NCI-H524 treated with DMSO at 0.1 percent for 48 hours (cell line): Measurements from ENCODE around the gene IGF2BP2.

Experiments used
- DNase-seq: peaks from one replicate; lab custom pipeline; 2025; lab: John Stamatoyannopoulos, UW

The IGF2BP2 gene

DNA sequence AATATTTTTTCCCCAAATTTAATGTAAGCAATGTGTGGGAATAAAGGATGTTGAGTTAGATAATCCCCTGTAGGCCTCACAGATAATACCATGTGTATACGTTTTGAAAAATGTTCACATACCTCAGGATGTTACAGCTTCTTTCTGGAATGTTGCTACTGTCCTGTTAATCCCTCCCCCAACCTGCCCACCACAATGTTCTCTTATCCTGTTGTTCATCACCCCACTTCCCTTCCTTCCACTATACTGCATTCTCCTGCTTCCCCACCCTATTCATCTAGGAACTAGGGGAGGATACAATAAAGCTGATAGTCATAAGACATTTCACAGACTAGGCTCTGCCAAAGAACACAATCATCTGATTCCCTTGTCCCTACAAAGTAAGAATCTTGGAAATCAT lies 92.1 kb downstream of the IGF2BP2 start:
- DNase-seq = no peak

DNA sequence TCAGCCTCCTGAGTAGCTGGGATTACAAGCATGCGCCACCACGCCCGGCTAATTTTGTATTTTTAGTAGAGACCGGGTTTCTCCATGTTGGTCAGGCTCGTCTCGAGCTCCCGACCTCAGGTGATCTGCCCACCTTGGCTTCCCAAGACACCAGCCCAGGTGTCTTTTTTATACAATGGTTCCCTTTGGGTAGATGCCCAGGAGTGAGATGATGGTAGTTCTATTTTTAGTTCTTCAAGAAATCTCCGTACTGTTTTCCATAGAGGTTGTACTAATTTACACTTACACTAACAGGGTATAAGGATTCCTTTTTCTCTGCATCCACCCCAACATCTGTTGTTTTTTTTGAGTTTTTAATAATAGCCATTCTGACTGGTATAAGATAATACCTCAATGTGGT lies 94.3 kb downstream of the IGF2BP2 start:
- no peak for DNase-seq

DNA sequence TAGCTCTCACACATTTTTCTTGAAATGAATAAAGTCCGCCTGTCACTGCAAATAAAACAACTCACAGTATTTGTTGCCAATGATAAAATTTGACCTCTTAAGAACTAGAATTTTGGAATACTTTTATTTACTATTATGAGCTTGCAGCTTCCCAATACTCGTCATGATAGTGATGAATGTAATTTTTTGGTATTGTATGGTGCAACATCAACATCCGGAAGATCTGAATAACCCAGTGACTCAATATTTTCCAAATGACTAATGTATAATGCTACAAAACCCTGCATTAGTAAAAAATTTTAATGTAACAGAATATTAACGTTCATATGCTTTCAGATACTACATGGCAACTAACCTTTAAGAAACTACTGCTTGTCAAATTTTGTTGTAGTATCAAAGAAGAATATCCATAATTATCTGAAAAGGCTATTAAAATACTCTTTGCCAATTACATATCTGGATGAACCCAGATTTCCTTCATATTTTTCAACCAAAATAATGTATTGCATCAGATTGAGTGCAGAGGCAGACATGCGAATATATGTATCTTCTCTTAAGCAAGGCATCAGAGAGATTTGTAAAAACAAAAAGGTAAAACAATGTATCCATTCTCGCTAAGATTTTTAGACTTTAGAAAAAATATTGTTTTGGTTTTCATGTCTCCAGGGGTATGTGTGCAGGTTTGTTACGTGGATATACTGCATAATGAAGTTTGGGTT lies 95.3 kb downstream of the IGF2BP2 start:
- DNase-seq = no peak

DNA sequence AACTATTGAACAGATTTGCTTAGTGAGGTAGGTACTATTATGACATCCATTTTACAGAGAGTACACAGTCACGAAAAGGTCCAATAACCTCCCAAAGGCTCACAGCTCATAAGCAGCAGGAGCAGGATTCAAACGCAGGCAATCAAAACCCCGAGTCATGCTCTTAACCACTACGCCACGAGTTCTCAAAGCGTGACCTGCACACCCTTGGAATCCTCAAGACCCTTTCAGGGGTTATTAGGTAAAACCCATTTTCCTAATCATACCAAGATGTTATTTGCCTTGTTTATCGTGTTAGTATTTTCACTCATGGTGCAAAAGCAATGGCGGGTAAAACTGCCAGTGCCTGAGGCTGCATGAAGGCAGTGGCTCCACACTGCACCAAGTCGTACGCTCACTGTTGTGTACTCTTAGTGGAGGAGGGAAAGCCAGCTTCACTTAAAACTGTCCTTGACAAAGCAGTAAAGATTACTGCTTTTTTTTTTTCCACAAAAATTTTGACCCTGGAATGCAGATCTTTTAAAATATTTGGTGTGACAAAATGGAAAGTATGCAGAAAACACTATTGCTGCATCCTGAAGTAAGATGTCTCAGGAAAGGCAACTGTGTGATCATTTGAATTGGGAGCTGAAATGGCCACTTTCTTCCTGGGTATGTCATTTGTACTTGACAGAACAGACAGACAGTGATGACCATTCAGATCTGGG lies 96.1 kb downstream of the IGF2BP2 start:
- no peak for DNase-seq

DNA sequence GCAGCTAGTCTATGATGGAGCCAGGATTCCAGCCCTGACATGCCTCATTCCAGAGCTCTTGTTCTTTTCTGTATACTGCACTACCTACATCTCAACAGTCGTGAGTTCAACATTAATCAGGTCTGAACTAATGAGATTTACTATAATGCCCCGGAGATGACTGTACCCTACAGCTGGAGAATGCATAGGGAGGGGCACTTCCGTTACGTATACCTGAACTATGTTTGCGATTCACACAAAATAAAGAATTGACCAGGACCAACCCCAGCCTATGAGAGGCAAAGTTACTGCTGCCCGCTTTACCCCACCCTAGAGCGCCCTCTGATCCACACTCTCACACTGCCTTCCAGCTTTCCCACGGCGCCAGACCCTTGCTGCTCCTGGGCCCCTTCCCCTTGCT lies 97.0 kb downstream of the IGF2BP2 start:
- DNase-seq = no peak

DNA sequence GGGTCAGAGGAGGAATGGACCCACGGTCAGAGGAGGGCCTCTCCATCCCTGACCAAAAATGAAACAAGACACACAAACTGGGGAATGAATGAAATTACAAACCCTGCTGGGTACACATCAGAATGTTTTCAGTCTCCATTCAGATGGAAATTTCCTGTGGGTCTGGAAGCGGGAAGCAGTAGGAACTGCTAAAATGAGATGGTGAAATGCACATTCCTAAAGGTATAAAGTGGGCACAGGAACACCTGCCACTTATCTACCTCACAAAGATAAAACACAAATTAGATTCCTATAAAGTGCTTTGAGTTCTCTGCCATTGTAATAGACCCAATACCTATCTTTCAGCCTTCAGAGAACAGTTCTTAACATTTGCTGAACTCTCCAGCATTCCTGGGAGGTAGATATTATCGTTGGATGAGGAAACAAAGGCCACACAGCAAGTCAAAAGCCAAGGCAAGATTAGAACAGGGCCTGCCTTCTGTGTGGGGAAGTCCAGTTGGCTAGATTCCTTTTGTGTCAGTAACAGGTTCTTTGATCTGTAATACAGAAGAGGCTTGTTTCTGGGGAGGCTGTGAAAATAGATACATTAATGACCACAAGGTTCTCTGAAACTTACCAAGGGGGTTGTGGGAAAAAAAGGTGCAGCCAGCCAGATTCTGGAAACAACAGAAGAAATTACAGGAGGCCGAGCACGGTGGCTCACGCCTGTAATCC lies 98.4 kb downstream of the IGF2BP2 start:
- no peak for DNase-seq

DNA sequence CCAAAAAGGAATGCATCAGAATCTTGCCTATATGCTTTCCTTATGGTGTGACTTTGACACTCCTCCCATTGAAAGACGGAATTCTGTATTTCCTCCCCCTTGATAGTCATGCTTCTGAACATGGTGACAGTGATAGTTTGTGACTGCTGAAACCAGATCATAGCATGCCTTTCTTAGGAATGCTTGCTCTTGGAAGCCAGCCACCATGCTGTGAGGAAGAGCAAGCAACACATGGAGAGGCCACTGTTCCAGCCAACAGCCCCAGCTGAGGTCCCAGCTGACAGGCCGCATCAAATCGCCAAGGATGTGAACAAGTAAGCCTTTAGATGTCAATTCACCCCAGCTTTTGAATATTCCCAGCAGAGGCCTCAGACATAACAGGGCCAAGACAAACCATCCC lies 100.1 kb downstream of the IGF2BP2 start:
- no peak for DNase-seq

DNA sequence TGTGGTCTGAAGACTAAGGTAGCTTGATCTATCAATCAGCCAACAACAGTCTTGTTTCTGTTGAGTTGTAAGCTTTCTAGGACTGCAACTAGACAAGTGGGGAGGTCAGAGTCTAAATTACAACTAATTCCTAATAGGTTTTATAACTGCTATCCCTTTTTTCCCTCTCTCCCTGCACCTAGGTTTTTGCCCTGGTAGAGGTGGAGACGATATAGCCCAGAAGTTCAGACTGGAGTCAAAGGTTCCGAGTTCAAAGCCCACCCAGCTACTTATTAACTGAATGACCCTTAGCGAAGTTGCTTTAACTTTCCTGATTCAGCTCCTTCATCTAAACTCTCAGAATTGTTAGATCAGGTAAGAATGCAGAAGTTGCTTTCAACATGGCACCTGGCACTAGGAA lies 100.6 kb downstream of the IGF2BP2 start:
- no peak for DNase-seq

DNA sequence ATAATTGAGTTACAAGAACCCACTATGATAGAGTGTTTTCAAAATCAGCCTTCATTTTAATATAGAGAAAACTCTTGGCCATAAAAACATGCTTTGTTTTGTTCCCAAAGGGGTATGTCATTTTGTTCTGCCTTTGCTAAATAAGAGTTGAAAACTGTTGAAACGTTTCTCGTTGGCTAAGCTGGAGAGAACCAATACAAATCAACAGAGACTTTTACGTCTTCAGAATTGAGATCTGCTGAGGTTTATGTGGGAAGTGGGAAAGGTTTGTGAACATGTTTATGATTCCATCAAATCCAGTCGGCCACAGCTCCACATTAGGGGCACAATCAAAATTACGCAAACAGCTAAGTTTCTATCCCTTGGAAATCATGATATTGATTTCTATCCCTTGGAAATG lies 102.0 kb downstream of the IGF2BP2 start:
- no peak for DNase-seq

DNA sequence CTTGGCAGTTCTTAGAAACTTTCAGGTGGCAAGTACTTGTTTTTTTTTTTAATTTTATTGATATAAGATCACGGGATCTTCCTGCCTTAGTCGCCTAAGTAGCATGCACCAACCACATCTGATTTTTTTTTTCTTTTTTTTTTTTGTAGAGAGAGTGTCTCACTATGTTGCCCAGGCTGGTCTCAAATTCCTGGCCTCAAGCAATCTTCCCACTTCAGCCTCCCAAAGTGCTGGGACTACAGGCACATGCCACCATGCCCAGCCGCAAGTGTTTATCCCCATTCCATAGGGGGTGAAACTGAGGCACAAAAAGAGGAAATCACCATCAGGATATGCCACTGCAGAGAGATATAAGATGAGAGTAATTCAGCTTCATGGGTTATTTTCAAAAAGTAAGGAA lies 102.9 kb downstream of the IGF2BP2 start:
- no peak for DNase-seq

DNA sequence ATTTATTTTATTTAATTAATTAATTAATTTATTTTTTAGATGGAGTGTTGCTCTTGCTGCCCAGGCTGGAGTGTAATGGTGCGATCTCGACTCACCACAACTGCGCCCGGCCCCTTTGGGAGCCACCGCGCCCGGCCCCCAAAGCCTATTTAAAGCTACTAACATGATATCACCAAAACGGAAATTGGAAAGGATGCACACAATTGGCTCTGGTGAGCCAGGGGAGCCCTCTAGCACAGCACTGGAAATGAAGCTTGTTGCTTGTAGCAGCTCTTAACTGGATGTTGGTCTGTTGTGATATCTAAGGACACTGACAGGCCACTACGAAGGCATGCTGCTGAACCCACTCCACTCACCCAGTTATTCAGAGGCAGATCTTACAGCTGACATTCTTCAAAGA lies 104.5 kb downstream of the IGF2BP2 start:
- no peak for DNase-seq

DNA sequence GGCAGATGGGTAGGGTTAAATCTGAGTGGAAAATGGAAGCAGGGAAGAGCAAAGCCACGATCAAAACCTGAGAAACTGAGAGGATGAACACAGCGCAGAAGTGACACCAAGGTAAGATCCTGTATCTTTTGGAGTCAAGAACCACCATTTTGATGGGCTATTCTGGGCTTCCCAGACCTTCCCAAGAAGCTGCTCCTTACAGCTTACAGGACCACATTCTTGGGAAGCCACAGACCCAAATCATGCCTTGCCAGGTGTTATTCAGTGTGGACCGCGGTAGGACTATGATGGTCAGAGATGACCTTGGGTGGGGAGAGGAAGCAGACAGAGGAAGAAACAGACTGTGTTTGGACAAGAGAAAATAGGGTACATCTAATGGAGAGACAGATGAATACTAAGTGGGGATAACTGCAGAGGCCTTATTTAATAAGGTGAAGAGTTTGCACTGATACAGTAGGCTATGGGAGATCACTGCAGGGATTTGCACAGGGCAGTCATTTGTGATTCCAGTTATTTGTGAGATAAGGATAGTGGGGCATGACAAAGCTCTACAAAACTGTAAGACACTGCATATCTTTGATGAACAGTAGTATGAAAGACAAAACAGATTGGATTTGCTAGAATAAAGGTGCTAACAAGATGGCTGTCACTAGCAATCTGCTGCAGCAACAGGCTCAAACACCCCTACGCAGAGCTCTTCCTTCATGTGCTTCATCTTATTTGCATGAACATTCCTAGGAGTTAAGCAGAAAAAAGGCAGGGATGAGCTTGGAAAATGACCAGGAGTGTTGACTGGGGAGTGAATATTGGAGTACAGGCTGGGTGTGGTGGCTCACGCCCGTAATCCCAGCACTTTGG lies 105.9 kb downstream of the IGF2BP2 start:
- DNase-seq = no peak

DNA sequence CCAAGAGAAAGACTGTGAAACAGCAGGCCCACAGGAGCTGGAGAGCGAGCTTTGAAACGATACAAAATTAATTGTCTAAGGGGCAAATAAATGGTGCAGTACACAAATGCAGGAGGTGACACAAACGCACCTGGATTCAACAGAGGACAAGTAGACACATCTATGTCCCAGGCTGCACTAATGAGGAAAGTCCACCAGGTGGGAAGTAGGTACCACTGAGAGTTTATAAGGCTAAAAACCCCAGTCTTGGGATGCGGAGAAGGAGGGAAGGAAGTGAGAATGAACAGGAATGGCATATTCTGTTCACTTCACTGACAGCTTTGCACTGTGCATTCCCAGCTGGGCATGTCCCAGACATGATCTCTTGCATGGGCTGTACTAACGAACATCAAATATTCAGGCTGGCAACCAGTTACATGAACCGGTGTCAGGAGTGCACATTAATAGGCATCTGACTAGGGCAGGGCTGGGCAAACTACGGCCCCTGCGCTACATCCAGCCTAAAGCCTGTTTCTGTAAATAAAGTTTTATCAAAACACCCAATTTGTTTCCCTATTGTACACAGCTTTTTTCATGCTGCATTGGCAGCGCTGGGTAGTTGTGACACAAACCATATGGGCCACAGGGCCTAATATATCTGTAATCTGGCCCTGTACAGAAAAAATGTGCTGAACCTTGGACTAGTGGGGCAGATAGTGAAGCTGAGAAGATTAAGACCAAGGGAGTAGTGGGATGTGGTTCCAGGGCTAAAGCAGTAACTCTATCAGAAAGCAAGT lies 107.0 kb downstream of the IGF2BP2 start:
- DNase-seq = no peak

DNA sequence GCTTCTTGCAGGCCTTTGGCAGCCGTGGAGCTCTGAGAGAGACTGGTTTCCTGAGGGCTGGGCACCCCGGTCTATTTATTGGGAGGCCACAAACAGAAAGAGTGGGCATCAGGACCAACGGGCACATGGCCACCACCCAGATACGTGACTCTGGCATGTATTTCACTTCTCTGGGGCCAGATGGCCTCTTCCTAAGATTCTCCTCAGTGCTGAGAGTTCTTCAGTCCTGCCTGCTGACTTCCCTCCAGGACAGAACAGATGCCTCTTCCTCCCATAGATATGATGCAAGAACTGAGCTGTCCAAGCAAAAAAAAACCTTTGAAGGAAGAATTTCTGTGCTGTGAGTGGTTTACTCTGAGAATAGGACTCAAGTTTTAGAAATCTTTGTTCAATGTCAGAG lies 107.7 kb downstream of the IGF2BP2 start:
- peak; percentile 65 for DNase-seq

DNA sequence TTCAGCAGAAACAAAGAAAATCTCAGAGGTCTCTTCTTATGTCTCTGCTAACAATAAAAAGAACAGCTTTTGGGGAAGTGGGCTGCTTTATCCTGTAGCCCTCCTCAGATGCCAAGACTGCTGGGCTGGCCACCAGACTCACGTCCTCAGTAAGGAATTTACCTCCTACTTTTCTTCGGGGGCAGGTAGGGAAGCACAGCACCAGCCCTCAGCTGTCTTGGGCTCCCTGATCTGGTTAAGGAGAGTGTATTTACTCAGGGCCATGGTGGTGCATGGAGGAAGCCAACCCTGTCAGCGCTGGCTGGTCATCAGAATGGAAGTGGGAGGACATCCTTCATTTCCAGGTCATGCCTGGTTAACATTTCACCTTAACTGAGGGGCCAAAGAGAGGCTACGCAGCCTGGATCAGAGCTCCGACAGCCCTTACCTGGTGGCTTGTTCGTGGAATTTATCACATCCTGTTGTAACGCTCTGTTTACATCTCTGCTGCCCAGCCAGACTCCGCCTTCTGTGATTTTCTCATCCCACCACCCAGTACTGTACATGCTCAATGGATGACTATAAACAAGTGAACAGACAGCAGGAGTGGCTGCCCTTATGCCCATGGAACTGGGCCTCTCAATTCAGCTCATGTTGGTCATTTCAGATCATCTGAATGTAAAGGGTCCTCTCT lies 108.3 kb downstream of the IGF2BP2 start:
- DNase-seq = no peak

DNA sequence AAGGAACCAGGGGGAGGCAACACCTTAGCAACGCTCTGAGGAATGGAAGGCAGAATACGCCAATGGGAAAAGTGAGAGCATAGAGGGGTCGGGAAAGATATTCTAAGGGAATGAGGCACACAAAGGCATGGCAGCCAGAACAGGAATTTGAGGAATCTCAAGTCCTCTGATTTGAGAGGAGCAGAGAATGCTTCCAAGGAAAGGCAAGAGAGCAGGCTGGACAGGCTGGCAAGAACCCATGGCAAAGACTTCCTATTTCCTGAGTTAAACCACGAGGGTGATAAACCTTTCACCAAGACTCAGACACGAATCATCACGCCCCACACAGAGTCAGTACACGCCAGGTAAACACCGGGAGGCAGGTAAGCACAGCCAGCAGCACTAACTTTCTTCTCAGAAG lies 109.8 kb downstream of the IGF2BP2 start:
- DNase-seq = no peak

DNA sequence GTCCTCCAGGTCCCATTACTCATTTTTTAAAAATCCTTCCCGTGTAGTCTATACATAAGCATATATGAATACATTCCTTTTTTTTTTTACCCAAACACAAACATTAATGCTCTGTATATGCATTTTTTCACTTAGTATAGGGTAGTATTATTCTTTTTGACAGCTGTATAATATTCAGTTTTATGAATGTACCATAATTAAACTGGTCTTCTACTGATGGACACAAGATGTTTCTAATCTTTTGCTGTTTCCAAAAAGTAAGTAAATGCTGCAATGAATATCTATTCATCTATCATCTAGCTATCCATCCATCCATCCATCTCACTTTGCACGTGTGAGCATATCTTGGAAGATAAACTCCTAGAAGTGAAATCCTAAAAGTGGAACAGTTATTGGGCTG lies 110.8 kb downstream of the IGF2BP2 start:
- DNase-seq = no peak

DNA sequence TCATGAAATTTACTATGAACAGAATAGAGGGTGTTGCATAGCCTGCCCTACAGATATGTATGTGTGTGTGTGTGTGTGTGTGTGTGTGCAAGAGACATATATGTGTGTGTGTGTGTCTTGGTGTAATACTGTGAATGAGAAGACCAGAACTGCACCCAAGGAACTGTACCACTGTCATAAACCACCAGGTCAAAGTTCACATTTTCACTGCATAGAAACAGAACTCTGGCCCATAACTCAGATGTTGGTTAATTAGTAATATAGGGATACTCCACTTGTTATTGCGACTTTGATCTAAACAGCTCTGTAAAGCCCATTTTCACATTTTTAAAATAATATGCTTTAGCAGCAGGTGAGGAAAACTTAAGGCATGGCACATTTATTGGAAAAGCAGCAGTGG lies 111.8 kb downstream of the IGF2BP2 start:
- DNase-seq = no peak

DNA sequence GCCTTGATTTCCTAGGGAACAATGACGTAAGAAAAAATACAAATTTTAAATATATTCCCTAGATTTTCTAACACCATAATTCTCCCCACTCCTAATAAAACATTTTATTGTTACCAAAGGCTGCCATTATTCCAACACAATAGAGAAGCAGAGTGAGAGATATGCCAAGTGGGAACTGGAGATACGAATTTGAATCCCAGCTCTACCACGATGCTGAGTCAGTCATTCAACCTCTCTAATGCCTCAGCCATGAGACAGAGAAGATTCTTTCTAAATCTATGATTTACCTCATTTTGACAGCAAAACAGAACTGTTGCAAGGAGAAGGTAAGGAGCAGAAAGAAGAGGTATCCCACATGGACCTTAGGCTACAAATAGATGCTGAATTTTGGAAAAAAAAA lies 112.5 kb downstream of the IGF2BP2 start:
- no peak for DNase-seq

DNA sequence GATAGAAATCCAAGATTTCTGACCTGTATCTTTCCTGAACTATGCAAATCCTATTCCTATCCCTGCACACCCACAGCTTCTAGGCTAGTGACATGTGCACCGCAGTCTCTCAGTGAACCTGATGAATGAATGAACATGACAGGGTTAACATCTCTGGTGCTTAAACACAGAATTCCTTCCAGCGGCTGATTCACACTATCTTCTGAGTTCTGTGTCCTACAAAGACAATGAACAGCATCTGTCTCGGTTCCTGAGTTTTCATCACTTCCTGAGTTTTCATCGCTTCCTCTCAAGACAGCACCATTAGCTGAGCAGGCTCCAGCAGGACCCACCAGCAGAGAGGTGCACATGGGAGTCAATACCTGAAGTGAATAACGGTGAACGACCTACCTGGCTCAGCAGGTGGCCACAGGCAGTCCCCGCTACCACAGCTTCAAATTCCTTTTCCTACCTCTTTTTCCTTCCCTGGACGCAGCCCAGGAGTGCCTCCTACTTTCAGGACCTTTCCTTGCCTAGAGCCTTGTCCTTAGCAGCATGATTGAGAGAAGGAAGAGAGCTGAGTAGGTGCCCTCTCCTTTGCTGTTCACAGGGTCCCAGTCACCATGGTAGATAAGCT lies 113.5 kb downstream of the IGF2BP2 start:
- DNase-seq = no peak
